22Rv1 (cell line): ENCODE results near the gene DDX3X.

Experiments used
- H3K27ac ChIP-seq: fragments of 450-650 bp; 2 replicates; pipeline ENCODE4 v1.5.1; 2017
- CTCF ChIP-seq: fragments of 450-650 bp; IDR thresholded peaks from 2 replicates; pipeline ENCODE4 v1.5.1; 2017; ENCODE audit warnings: mild to moderate bottlenecking
- ZFX ChIP-seq: fragments of 450-650 bp; IDR thresholded peaks from 2 replicates; pipeline ENCODE4 v1.6.1; 2017; ENCODE audit warnings: antibody characterized with exemption, borderline replicate concordance

Gene DDX3X

GRCh38 chrX:41302370-41302769 is 31.6 kb upstream of the DDX3X start:
- no peak for TF ChIP-seq ZFX
- TF ChIP-seq CTCF, result no peak
- no peak overlapping the region for H3K27ac ChIP-seq

GRCh38 chrX:41303013-41303412 is 30.9 kb upstream of the DDX3X start:
- no peak overlapping the region for H3K27ac ChIP-seq
- TF ChIP-seq ZFX (no peak), CTCF (no peak)

GRCh38 chrX:41304178-41304577 is 29.8 kb upstream of the DDX3X start:
- TF ChIP-seq ZFX (no peak), CTCF (no peak)
- no peak overlapping the region for H3K27ac ChIP-seq

- TF ChIP-seq CTCF (no peak), ZFX (no peak)
- no peak overlapping the region for H3K27ac ChIP-seq
Measured at GRCh38 chrX:41308884-41309647, 24.9 kb upstream of the DDX3X start.

GRCh38 chrX:41312786-41313185 is 21.2 kb upstream of the DDX3X start:
- no peak overlapping the region for H3K27ac ChIP-seq
- TF ChIP-seq CTCF (no peak), ZFX (no peak)

- H3K27ac ChIP-seq, result no peak overlapping the region
Measured at GRCh38 chrX:41313419-41313818, 20.5 kb upstream of the DDX3X start.

GRCh38 chrX:41314204-41314603 is 19.8 kb upstream of the DDX3X start:
- TF ChIP-seq CTCF, result no peak
- TF ChIP-seq ZFX, result no peak
- no peak overlapping the region for H3K27ac ChIP-seq

More at GRCh38 chrX:41313419-41313818, 20.5 kb upstream of the DDX3X start:
- no peak for TF ChIP-seq CTCF
